Body of pancreas (tissue), 4 donors: Measurements from ENCODE around the gene TXNIP.

Experiments
- POLR2A ChIP-seq, 3 donors: fragments of 450-650 bp; IDR thresholded peaks; one replicate each; pipeline ENCODE4 v1.6.1; 2016; ENCODE audit warnings: antibody characterized with exemption in 3 of 3, mild to moderate bottlenecking in 2 of 3
- TF ChIP-seq, protein P1 (sequence below), 7 experiments: fragments of 450-650 bp in 4 of 7; fragments of 200-600 bp in 3 of 7; sonication (generic) in 3 of 7; IDR thresholded peaks; one replicate each; pipeline ENCODE4 v1.5.1; 2016 to 2019; ENCODE audit warnings: antibody characterized with exemption in 7 of 7

DNA sequence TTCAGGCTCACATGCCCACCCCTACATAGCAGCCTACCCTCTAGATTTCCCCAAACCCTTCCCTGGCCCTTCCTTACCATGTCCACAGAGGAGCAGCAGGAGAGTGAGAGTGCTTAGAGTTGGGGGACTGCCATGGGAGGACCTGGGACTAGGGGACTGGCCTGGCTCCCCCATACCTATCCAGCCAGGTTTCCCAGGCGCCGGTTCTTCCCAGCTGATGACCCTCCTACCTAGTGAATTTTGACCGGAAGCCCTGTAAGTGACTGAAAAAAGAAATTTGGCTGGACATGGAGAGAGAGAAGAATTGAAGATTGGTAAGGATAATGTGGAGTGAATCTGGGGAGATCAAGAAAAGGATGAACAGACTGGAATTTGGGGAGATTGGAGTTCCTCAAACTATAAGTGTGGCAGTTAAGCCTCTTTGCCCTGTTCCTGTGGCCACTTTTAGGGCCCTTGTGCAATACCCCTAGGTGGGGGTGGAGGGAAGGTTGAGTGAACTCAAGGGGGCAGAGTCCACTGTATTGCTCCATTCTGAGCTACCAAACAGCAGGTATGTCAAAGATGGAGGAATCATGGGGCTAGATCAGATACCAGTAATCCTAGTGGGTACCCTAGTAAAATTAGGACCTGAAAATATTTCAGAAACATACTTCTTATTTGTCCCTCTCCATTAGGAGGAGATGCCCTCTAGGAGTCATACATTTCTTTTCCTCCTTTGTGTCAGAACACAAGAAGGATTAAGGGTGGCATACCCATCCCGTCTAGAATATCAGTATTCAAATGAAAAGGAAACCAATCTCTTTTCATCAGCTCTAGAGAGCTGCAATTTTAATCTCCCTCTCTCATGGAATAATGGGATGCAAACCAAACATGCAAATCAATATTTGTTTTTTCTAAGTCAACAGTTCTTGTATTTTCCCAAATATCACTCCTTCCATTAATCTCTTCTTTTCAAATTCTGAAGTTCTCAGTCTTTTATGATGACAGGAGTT is 24.0 kb upstream of the TXNIP start:
- TF ChIP-seq, protein P1, sequence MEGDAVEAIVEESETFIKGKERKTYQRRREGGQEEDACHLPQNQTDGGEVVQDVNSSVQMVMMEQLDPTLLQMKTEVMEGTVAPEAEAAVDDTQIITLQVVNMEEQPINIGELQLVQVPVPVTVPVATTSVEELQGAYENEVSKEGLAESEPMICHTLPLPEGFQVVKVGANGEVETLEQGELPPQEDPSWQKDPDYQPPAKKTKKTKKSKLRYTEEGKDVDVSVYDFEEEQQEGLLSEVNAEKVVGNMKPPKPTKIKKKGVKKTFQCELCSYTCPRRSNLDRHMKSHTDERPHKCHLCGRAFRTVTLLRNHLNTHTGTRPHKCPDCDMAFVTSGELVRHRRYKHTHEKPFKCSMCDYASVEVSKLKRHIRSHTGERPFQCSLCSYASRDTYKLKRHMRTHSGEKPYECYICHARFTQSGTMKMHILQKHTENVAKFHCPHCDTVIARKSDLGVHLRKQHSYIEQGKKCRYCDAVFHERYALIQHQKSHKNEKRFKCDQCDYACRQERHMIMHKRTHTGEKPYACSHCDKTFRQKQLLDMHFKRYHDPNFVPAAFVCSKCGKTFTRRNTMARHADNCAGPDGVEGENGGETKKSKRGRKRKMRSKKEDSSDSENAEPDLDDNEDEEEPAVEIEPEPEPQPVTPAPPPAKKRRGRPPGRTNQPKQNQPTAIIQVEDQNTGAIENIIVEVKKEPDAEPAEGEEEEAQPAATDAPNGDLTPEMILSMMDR (IDR thresholded peaks at IDR 0.05), result no peak
- TF ChIP-seq POLR2A (IDR thresholded peaks at IDR 0.05), result no peak
